Activated naive CD4-positive, alpha-beta T cell treated with anti-CD3 and anti-CD28 coated beads, Interleukin-2, amount 50 U/mL, for 24 hours (primary cell): ENCODE results near the gene ELFN2.
A peak's percentile ranks its signal among the peaks of the same experiment; 100 is the strongest.
"Not testable (repeated sequence)": the region's sequence is repeated elsewhere in the genome, so short reads cannot be mapped to it uniquely, and the experiment has no call there.

Experiments
- H3K27ac Mint-ChIP-seq: one replicate; pipeline ENCODE4 v1.8.0; 2021; ENCODE audit warnings: mild to moderate bottlenecking, mixed read lengths
- H3K27me3 Mint-ChIP-seq: one replicate; pipeline ENCODE4 v1.8.0; 2021; ENCODE audit warnings: mixed read lengths
- H3K36me3 Mint-ChIP-seq: one replicate; pipeline ENCODE4 v1.8.0; 2021; ENCODE audit warnings: mixed read lengths
- H3K4me1 Mint-ChIP-seq: one replicate; pipeline ENCODE4 v1.8.0; 2021; ENCODE audit warnings: mixed read lengths
- H3K4me3 Mint-ChIP-seq: one replicate; pipeline ENCODE4 v1.8.0; 2021; ENCODE audit warnings: mild to moderate bottlenecking, mixed read lengths
- H3K9me3 Mint-ChIP-seq: one replicate; pipeline ENCODE4 v1.8.0; 2021; ENCODE audit warnings: mixed read lengths

ELFN2 gene

DNA sequence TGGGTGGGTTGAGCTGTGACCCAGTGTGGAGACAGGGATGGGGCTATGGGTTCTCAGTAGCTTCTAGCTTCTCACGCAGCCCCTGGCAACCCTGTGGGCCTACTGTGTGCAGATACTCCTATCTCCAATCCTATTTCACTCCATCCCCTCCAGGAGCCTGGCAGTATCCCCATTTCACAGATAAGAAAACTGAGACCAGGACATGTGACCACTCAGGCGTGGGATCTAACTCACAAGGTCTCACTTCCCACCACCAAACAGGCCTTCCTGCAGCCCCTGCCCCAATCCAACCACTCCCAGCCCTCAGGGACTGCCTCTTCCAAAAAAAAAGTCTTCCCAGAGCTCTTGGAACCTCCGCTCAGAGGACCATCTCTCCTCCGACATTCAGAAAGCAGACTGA, 15.6 kb downstream of the ELFN2 start:
- H3K27ac Mint-ChIP-seq = peak overlapping the region; percentile 35
- H3K36me3 Mint-ChIP-seq = no peaks in the 10 kb centered on the region
- H3K4me3 Mint-ChIP-seq = no peak overlapping the region
- H3K27me3 Mint-ChIP-seq = peaks cover 9% of the 10 kb centered on the region
- H3K9me3 Mint-ChIP-seq = no peaks in the 10 kb centered on the region
- H3K4me1 Mint-ChIP-seq = peaks cover 8% of the 10 kb centered on the region

DNA sequence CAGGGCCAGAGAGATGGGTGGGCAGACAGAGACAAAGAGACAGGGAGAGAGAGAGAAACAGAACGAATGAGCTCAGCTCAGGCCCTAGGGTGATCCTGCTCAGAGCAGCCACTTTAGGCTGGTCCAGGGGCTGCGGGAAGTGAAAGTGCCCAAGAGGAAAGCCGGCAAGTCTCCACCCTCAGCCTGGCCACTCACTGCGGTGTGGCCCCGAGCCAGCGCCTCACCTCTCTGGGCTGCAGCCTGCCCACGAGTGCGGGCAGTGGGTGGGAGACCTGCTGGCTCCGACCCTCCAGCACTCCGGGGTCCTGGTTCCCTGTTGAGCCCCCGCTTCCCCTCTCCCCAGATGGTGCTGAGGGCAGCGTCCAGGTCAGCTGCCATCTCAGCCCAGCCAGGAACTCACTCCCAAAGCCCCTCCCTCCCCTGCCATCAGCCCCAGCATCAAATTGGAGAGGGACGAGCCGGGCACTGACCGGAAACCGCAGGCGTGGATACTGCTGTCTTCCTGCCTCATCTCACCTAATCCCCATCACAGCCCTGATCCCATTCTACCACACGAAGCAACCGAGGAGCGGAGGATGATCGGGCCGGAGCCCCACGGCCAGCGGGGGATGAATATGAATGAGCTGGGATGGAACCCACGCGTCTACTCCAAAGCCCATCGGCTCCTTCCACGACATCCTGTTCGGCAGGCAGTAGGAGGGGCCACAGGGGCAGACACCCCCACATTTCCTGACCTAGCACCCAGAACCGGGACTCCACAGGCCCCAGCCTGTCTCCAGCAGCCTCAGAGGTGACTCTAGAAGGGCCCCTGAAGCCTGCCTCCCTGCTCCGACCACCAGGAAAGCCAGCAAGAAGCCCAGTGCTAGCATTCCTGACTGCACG, 16.9 kb downstream of the ELFN2 start:
- Mint-ChIP-seq H3K36me3 (no peaks in the 10 kb centered on the region), H3K9me3 (no peaks in the 10 kb centered on the region), H3K27me3 (peaks cover 7% of the 10 kb centered on the region), H3K4me3 (no peak overlapping the region), H3K4me1 (no peaks in the 10 kb centered on the region), H3K27ac (no peak overlapping the region)

DNA sequence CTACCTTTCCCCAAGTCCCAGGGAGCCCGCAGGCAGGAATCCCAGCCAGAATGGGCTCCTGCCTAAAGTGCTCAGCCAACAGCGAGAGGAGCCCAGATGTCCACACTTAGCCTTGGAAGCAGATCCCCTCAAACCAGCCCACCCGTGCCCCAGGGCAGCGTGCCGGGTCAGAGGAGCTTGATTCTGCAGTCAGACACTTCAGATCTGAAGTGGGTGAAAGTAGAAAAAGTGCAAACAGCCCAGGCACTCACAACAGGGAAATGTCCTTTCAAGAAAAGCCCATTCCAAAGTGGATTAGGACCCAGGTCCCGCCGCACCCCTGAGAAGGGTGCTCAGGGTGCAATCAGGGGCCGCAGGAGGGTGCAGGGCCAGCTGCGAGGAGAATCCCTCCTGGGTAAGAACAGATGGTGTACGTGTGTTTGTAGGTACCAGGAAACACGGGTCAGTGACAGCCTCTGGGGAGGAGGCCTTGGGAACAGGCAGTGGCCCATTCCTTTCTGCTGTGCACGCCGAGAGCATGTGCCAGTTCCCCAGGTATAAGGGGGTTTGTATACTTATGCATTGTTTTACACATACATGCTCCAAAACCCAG, 17.7 kb downstream of the ELFN2 start:
- Mint-ChIP-seq H3K9me3 (no peaks in the 10 kb centered on the region), H3K4me1 (no peaks in the 10 kb centered on the region), H3K4me3 (no peak overlapping the region), H3K27ac (no peak overlapping the region), H3K27me3 (peaks cover 6% of the 10 kb centered on the region), H3K36me3 (no peaks in the 10 kb centered on the region)

DNA sequence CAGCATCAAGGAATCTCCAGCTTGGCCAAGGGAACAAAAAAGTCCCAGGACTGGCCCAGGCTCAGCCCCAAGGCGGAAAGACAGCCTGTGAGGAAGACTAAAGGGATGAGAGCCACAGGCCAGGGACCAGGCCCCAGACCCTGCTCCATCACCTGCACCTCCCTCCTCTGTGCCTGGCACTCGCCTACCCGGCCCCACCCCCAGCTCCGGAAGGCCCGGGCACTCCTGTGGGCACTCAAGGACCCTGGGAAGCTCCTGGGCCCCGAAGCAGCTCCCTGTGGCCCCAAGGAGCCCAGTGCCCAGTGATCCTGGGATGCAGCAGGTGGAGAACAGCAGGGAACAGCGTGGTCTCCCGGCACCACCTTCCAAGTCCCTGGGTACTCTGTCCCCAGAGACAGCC, 18.2 kb downstream of the ELFN2 start:
- H3K36me3 Mint-ChIP-seq = no peaks in the 10 kb centered on the region
- peaks cover 3% of the 10 kb centered on the region for H3K27me3 Mint-ChIP-seq
- H3K4me3 Mint-ChIP-seq = no peak overlapping the region
- H3K27ac Mint-ChIP-seq = no peak overlapping the region
- H3K9me3 Mint-ChIP-seq = no peaks in the 10 kb centered on the region
- H3K4me1 Mint-ChIP-seq = no peaks in the 10 kb centered on the region

DNA sequence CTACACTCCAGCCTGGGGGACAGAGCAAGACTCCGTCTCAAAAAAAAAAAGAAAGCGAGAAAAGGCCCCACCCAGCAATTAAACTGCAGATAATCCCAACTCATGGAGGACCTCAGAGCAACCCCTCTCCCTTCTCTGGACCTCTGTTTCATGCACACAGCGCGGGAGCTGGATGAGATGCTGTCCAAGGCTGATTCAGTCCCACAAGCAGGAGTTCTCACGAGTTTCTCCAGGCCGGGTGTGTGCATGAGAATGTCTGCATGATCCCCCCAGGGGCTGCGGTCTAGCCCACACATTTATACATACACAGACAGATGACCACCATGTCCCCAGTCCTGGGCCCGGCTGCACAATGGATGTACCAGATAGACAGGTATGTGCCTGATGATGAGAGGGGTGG, 19.4 kb downstream of the ELFN2 start:
- peaks cover 1% of the 10 kb centered on the region for H3K27me3 Mint-ChIP-seq
- H3K36me3 Mint-ChIP-seq = no peaks in the 10 kb centered on the region
- H3K27ac Mint-ChIP-seq = no peak overlapping the region

DNA sequence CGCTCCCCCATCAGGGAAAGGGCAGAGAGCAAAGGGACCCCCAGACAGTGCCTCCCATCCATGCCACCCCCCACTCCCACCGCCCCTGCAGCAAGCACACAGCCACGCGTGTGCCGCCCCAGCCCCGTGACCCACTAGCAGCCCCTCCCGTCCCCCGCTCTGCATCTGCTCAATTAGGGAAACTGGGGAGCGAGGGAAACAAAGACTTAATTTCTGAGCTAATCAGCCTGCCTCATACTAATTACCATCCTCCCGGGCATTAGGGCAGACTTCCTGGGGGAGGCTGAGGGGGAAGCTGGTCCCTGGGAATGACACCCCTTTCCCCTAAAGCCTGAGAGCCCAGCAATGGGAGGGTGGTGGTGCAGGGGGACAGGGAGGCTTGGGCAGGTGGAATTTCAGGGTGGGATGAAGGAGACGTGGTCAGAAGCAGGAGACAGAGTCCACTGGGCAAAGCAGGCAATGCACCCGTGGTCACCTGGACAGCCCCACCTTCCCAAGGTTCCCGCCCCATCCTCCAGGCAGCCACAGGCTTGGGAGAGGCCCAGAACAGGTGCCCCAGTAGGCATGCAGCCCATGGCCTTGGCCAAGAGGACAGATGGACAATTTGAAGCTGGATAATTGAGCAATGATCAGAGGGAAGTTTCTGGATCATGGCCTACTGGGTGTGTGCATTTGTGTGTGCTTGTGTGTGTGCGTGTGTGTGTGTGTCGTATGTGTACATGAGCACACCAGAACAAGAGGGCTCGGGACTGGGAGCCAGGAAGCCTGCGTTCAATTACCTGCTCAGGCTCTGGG, 20.6 kb downstream of the ELFN2 start:
- Mint-ChIP-seq H3K27me3 (no peaks in the 10 kb centered on the region), H3K27ac (no peak overlapping the region), H3K4me1 (no peaks in the 10 kb centered on the region), H3K4me3 (no peak overlapping the region), H3K36me3 (no peaks in the 10 kb centered on the region), H3K9me3 (no peaks in the 10 kb centered on the region)

More for the DNA sequence above, 19.4 kb downstream of the ELFN2 start:
- H3K4me1 Mint-ChIP-seq = no peaks in the 10 kb centered on the region
- no peaks in the 10 kb centered on the region for H3K9me3 Mint-ChIP-seq
- H3K4me3 Mint-ChIP-seq = no peak overlapping the region

DNA sequence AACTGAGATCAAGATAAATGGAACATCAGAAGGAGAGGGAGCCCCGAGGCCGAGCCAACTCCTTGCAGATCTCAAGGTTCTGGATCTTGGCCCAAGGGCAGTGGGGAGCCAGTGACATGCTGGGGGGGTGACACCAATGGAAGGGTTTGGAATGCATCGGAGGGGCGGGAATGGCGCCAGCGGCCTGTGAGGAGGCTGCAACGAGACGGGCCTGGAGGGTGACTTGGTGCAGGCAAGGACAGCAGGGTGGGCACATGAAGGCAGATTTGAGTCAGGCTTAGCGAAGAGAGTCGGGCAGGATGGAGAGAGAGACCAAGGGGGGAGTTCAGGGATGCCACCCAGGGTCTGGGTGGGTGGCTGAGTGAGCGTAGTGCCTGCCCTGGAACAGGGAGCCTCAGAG, 23.2 kb downstream of the ELFN2 start:
- Mint-ChIP-seq H3K9me3 (no peaks in the 10 kb centered on the region), H3K27ac (no peak overlapping the region), H3K4me1 (no peaks in the 10 kb centered on the region), H3K4me3 (no peak overlapping the region), H3K27me3 (no peaks in the 10 kb centered on the region), H3K36me3 (no peaks in the 10 kb centered on the region)

DNA sequence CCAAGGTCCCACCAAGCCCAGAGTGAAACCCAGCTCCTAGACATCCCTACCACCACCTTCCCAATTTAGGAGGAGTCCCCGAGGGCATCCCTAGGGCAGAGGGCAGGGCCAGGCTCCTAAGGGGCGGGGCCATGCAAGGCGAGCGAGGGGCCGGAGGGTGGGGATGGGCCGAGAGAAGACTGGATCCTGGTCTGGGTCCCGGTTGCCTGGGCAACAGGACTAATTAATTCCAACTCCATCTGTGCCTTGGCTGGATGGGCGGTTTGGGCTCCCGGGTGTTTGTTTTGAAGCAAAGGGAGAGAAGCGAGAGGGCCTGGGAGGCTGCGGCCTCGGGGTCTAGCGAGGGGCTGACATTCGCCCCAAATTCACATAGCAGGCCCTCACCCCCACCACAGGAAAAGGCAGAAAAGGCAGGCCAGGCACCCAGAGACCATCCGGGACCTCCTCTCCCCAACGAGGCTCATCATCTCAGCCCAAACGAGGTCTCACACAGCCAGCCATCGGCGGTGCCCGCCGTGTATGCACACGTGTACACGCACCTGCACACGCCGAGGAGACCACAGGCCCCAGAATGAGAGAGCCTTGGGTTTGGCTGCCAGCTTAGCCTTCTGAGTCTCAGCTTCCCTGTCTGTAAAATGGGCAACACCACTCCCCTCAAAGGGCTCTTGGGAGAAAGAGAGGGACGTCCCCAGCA, 23.9 kb downstream of the ELFN2 start:
- Mint-ChIP-seq H3K4me3 (no peak overlapping the region), H3K27ac (no peak overlapping the region), H3K36me3 (no peaks in the 10 kb centered on the region), H3K4me1 (no peaks in the 10 kb centered on the region), H3K27me3 (no peaks in the 10 kb centered on the region), H3K9me3 (no peaks in the 10 kb centered on the region)

DNA sequence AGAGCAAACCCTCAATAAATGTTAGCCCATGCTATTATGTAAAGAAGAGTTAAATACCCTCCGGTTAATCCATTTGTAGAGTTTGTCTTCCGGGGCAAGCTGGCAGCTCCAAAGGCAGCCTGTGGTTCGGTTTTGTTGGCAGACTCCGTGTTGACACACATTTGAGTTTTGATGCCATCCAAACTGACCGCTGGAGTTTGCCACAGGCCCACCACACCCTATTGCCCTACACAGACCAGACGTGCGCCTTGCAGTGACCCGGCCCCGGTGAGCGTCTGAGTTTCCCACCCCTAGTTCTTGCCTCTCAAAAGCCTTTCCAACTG, 25.1 kb downstream of the ELFN2 start:
- Mint-ChIP-seq H3K4me3 (no peak overlapping the region), H3K9me3 (no peaks in the 10 kb centered on the region), H3K36me3 (no peaks in the 10 kb centered on the region), H3K27ac (no peak overlapping the region), H3K4me1 (no peaks in the 10 kb centered on the region), H3K27me3 (no peaks in the 10 kb centered on the region)

DNA sequence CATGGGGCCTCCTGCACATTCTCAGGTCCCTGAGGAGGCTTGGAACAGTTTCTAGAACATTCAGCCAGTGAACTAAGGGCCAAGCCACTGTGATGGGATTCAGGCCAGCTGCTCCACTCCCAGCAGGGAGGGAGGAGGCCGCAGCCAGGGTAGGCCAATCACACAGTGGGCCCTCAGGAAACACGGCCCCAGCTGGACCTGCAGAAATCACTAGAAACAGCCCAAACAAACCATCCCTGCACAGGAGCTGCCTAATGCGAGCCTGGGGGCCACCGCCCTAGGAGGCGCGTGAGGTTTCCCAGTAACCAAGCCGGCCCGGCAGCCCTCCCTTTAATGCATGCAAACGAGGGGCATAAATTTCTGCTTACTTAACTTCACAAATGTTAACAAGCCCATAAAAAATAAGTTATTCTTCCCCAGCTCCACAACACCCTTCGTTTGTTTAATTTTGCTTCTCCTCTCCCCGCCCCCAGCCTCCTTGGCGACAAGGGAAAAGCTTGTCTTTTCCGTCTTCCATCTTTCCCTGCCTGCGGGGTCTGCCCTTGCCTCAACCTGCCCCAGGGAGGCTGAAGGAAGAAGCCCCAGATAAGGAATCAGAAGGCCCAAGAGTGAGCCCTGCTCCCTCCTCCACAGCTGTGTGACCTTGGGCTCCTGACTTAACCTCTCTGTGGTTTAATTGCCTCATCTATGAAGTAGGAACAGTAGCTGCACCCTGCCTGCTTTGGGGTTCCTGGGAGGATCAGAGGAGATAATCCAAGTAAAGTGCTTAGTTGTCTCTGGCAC, 25.7 kb downstream of the ELFN2 start:
- Mint-ChIP-seq H3K27me3 (peaks cover 2% of the 10 kb centered on the region), H3K4me3 (no peak overlapping the region), H3K9me3 (no peaks in the 10 kb centered on the region), H3K4me1 (no peaks in the 10 kb centered on the region), H3K36me3 (no peaks in the 10 kb centered on the region), H3K27ac (no peak overlapping the region)

DNA sequence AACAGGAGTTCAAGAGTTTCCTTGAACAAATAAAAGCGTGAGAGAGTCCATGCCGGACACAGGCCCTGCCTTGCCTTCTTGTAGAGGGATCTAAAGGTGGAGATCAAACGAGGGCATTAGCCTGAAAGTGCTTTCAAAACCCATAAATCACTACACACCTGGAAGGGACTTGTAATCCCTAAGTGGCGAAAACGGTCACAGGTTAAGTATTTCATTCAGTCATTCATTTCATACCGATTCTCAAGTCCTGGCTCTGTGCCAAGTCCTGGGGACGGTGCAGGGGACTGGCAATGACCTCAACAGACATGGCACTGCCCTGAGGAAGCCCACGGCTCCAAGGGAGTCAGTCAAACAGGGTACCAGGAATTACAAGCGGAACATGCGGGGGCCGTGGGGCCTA, 26.6 kb downstream of the ELFN2 start:
- Mint-ChIP-seq H3K27ac (no peak overlapping the region), H3K4me3 (no peak overlapping the region), H3K9me3 (no peaks in the 10 kb centered on the region), H3K4me1 (no peaks in the 10 kb centered on the region), H3K27me3 (peaks cover 3% of the 10 kb centered on the region), H3K36me3 (no peaks in the 10 kb centered on the region)

DNA sequence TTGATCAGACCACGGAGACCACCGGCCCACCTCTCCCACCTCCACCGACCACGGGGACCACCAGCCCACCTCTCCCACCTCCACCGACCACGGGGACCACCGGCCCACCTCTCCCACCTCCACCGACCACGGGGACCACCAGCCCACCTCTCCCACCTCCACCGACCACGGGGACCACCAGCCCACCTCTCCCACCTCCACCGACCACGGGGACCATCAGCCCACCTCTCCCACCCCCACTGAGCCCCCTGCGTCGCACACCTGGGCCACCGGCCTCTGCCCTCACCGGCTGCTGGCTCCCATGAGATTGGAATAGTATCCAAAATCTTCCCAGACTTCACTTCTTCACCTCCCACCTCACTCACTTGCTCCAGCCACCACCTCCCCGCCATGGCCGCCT, 27.8 kb downstream of the ELFN2 start:
- H3K4me1 Mint-ChIP-seq, H3K9me3 Mint-ChIP-seq, H3K36me3 Mint-ChIP-seq, H3K27me3 Mint-ChIP-seq, H3K4me3 Mint-ChIP-seq, H3K27ac Mint-ChIP-seq: not testable (repeated sequence)

DNA sequence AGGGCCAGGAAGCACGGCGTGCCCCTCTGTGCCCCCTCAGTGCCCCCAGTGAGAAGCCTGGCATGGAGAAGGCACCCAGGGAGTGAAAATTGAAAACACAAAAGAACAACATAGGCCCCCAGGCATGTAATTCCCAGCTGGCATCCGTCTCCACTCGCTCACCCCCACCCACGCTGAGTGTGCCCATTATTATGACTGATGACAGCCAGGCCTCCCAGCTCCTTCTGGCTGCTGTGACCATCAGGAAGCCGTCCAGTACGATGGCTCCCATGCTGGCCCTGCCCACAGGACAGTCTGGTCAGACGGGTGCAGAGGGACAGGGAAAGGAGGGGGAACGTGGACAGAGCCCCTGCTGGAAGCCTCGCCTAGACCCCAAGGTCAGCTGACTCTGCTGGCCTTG, 30.1 kb downstream of the ELFN2 start:
- Mint-ChIP-seq H3K27me3 (peaks cover 3% of the 10 kb centered on the region), H3K4me1 (no peaks in the 10 kb centered on the region), H3K4me3 (no peak overlapping the region), H3K36me3 (no peaks in the 10 kb centered on the region), H3K27ac (no peak overlapping the region), H3K9me3 (no peaks in the 10 kb centered on the region)

DNA sequence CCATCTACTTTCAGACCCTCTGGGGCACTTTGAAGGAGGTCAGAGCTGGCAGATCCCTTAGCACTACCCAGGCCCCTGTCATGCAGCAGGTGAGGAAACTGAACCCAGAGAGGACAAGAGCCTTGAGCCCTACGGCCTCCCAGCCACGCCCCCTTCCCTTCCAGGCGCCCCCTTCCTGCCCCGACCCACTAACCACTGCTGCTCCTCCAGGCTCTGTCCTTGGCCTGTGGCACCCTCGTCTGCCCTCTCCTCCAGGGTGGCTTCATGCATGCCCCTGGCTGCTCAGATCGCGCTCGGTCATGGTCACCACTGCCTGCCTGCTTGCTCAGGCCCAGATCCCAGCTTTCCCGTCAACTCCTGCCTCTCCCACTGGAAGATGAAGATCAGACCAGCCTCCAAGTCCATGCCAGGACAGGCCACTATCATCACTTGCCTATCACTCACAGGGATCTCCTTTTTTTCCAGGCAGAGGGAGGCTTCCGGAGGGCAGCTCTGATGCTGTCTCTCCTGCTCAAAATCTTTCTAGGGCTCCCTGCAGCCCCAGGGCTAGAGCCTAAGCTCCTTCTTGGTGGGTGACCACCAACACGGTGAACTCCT, 30.7 kb downstream of the ELFN2 start:
- Mint-ChIP-seq H3K36me3 (no peaks in the 10 kb centered on the region), H3K4me1 (no peaks in the 10 kb centered on the region), H3K4me3 (no peak overlapping the region), H3K27ac (no peak overlapping the region), H3K27me3 (peaks cover 3% of the 10 kb centered on the region), H3K9me3 (no peaks in the 10 kb centered on the region)

DNA sequence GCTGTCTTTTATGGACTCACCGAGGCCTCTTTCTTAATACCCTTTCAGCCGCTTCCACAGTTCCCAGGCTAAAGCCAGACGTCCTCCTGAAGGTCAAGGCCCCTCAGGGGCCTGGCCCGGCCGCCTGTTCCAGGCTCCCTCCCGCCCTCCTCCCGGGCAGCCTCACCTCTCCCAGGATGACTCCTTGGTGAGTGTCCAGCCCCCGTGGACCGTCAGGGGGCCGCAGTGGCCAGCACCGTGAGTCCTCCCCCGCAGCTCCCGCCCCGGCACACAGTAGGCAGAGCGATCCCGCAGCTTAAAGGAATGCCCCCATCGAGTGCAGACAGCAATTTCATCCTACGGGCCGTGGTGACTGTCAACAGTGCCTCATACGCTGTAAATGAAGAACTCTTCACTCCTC, 32.9 kb downstream of the ELFN2 start:
- no peaks in the 10 kb centered on the region for H3K4me1 Mint-ChIP-seq
- H3K4me3 Mint-ChIP-seq = no peak overlapping the region
- H3K27me3 Mint-ChIP-seq = peaks cover 3% of the 10 kb centered on the region
- no peaks in the 10 kb centered on the region for H3K9me3 Mint-ChIP-seq
- H3K36me3 Mint-ChIP-seq = no peaks in the 10 kb centered on the region
- no peak overlapping the region for H3K27ac Mint-ChIP-seq
